Measurements from ENCODE around the gene SOX5. TPM values are rescaled to one million over a fixed set of nuclear protein-coding genes. Genes with fewer than 3 reads are reported as not detected.

Gene SOX5
- total and polyA plus RNA-seq, 2 of the 8 experiments (the other 6 are each of a cell fraction or from before 2014, with no cell fraction given): 2.2 to 2.6 TPM

- H2BK120ac ChIP-seq (replicated peaks; ENCODE audit: low read depth, low read length): no peak overlapping the region
- WGBS, 2 experiments (ENCODE audit: extremely low coverage in 1 of 2, insufficient coverage in 1 of 2, insufficient read length in 1 of 2, insufficient replicate concordance in 2 of 2, low coverage in 1 of 2, low lambda C conversion rate in 2 of 2, missing lambda C conversion rate in 1 of 2): 87% methylated on average over 3 of the region's 3 CpGs; no CpG with 5 or more reads in 1 of the 2 experiments
- H3K79me1 ChIP-seq (ENCODE audit: low read depth, low read length): no peaks in the 10 kb centered on the region
- no peaks in the 10 kb centered on the region for H3K36me3 ChIP-seq (ENCODE audit: control insufficient read depth in 2 of 4, insufficient read depth in 4 of 4, low read length in 3 of 4)
- no peak overlapping the region for H4K91ac ChIP-seq (replicated peaks; ENCODE audit: insufficient read length, low read length)
- no peaks in the 10 kb centered on the region for H3K9me3 ChIP-seq (ENCODE audit: insufficient read depth in 2 of 2, low read depth in 1 of 2, low read length in 1 of 2)
- no peak overlapping the region for H4K5ac ChIP-seq (ENCODE audit: insufficient read length, low read depth, low read length)
- TF ChIP-seq MAX (IDR thresholded peaks at IDR 0.05): no peak
- no peak for TF ChIP-seq CTCF (IDR thresholded peaks at IDR 0.05; ENCODE audit: control extremely low read depth in 1 of 3, insufficient read depth in 1 of 3, low read depth in 1 of 3, low read length in 3 of 3)
- TF ChIP-seq ASH2L (IDR thresholded peaks at IDR 0.05; ENCODE audit: low read length): no peak
- TF ChIP-seq GABPA (IDR thresholded peaks at IDR 0.05; ENCODE audit: borderline replicate concordance, insufficient read depth, low read length): no peak
- TF ChIP-seq SAP30 (IDR thresholded peaks at IDR 0.05; ENCODE audit: insufficient read depth, insufficient replicate concordance, low read length): no peak
- H3K18ac ChIP-seq (ENCODE audit: extremely low read depth, low read length): no peak overlapping the region
- no peak overlapping the region for H2AK5ac ChIP-seq (ENCODE audit: low read depth, low read length)
- ChIA-PET POLR2A (ENCODE audit: partially characterized antibody) (no interaction called here), CTCF (ENCODE audit: partially characterized antibody) (no interaction called here)
- no peak overlapping the region for H2BK20ac ChIP-seq (ENCODE audit: low read length)
- H3K9ac ChIP-seq (replicated peaks in 1 of 4; ENCODE audit: extremely low read depth in 1 of 4, low read depth in 3 of 4, low read length in 3 of 4): no peak overlapping the region
- H2BK12ac ChIP-seq (ENCODE audit: low read depth, low read length): no peak overlapping the region
- H3K79me2 ChIP-seq (ENCODE audit: control insufficient read depth in 1 of 2, insufficient read depth in 2 of 2, low read length in 2 of 2): no peaks in the 10 kb centered on the region
- no peak overlapping the region for H2BK15ac ChIP-seq (ENCODE audit: low read length)
- no peak overlapping the region for H3K4me2 ChIP-seq (ENCODE audit: insufficient read depth in 1 of 2, low read depth in 2 of 2, low read length in 2 of 2)
- DNase-seq (ENCODE audit: low read depth in 1 of 2, low spot score in 2 of 2) (no peak), FAIRE-seq (no peak)
- peaks cover 0 to 2% (median 0%) of the 10 kb centered on the region in 4 experiments; a peak in 1 of 7 replicates for H3K4me1 ChIP-seq (replicated peaks in 1 of 4; ENCODE audit: control insufficient read depth in 3 of 4, insufficient read depth in 4 of 4, low read length in 3 of 4)
- H2BK5ac ChIP-seq (ENCODE audit: low read depth, low read length): no peak overlapping the region
- H3K27ac ChIP-seq (ENCODE audit: low read depth, low read length): no peak overlapping the region
- no peak overlapping the region for H4K8ac ChIP-seq (ENCODE audit: extremely low read depth, insufficient read depth, low read length)
- no peak overlapping the region for H3K4ac ChIP-seq (replicated peaks; ENCODE audit: insufficient read length, low read depth, low read length)
- H4K20me1 ChIP-seq (replicated peaks in 1 of 2; ENCODE audit: control insufficient read depth in 1 of 2, insufficient read depth in 2 of 2, low read length in 2 of 2): no peaks in the 10 kb centered on the region
- no peak overlapping the region for H3K14ac ChIP-seq (ENCODE audit: insufficient read length)
- H3K4me3 ChIP-seq (ENCODE audit: extremely low read depth in 1 of 4, insufficient read depth in 2 of 4, low read depth in 3 of 4, low read length in 4 of 4): no peak overlapping the region
- no peak overlapping the region for H3K23ac ChIP-seq (ENCODE audit: insufficient read length)
- H3K23me2 ChIP-seq (ENCODE audit: low read depth, low read length): no peaks in the 10 kb centered on the region
- 0 out of 2 replicates have a peak overlapping the region, but pooled peaks have one; percentile 34 for H2AFZ ChIP-seq (ENCODE audit: low read length)
- no peaks in the 10 kb centered on the region for H3K27me3 ChIP-seq (replicated peaks in 1 of 4; ENCODE audit: control insufficient read depth in 3 of 4, extremely low read depth in 1 of 4, insufficient read depth in 3 of 4, low read length in 3 of 4)
- H3K56ac ChIP-seq (replicated peaks; ENCODE audit: insufficient read length, low read depth, low read length): no peak overlapping the region
Measured at GRCh38 chr12:23671881-23672280, 277.6 kb downstream of the SOX5 start.
